ENCODE results near the gene IL1RAPL1. TPM values are rescaled to one million over a fixed set of nuclear protein-coding genes. Genes with fewer than 3 reads are reported as not detected.

Gene IL1RAPL1
- total and polyA plus RNA-seq, 5 donors, result 0.48 to 3.1 (median 2.4) TPM

DNA sequence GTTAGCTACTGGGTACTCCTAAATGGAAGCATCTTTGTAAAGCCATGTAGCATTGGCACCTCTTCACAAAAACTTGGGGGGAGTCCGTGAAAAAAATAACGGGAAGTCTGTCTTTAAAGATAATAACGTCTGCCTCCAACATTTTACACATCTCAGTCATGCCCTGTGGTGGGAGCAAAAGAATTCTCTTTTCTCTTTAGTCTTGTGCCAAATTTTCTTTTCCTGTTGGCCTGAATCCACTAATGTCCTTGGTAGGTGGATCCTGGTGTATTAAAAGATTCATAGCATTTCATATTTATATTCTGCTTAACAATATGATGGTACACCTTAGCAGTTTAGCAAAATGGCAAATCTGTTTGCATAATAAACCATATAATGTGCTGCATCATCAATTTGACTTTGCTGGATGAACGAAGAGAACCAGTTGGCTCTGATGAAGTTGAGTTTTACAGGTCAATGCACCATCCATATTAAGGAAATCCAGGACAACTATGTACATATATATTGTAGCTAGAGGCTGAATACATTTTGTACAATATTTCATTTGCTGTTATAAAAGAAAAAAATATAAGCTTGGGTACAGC is 881.8 kb downstream of the IL1RAPL1 start:
- WGBS, result 48% methylated on average over 4 of the region's 4 CpGs
- intact Hi-C loops (cut with DNase I), result no loop called here
- DNase-seq (no peak), ATAC-seq (no peak)
- Histone ChIP-seq H3K4me1 (ENCODE audit: control insufficient read depth, insufficient read depth, low read length) (no peaks in the 10 kb centered on the region), H3K27me3 (ENCODE audit: control insufficient read depth, insufficient read depth) (no peaks in the 10 kb centered on the region), H3K4me3 (ENCODE audit: low read length) (no peak overlapping the region), H3K9me3 (ENCODE audit: control insufficient read depth, low read length) (no peaks in the 10 kb centered on the region), H3K27ac (ENCODE audit: low read length) (no peak overlapping the region)

DNA sequence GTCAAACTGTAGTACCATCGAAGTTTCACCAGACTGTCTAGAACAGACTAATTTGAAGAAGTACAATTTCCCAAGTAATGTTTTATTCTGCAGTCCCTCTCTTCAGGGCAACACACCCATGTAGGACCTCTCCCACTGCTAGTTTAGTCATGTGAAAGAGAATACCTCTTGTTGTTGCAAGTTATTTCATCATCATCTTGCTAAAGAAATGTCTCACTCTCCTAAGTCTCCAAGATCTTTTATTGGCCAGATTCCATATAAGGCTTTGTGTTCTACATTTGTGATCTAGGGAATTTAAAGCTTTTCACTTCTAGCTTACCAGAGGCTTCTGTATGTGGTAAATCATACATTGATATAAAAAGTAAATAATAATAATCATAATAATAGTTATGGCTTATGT is 882.8 kb downstream of the IL1RAPL1 start:
- intact Hi-C loops (cut with DNase I), result no loop called here
- no peaks in the 10 kb centered on the region for H3K27me3 ChIP-seq (ENCODE audit: control insufficient read depth, insufficient read depth)
- WGBS, result 84% methylated on average over 1 of the region's 1 CpG
- H3K27ac ChIP-seq (ENCODE audit: low read length), result no peak overlapping the region
- ATAC-seq (no peak), DNase-seq (no peak)
- no peak overlapping the region for H3K4me3 ChIP-seq (ENCODE audit: low read length)
- no peaks in the 10 kb centered on the region for H3K9me3 ChIP-seq (ENCODE audit: control insufficient read depth, low read length)
- no peaks in the 10 kb centered on the region for H3K4me1 ChIP-seq (ENCODE audit: control insufficient read depth, insufficient read depth, low read length)

DNA sequence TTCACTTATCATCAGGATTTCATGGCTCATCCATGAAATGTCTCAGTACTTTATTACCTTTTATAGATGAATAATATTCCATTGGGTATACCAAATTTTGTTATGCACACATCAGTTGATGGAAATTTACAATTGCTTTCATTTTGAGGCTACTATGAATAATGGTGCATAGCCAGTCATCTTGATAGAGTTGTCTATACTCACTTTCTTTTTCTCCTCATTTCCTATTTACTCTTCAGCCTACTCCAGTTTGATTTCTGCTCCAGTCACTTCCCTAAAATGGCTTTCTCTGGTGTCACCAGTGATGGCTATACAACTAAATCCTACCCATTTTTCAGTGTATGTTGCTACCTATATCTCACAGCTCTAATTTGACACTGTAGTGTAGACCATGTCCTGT is 884.6 kb downstream of the IL1RAPL1 start:
- ATAC-seq, result no peak

GRCh38 chrX:29477878-29478277 is 890.6 kb downstream of the IL1RAPL1 start:
- ATAC-seq (no peak), DNase-seq (no peak)
- Histone ChIP-seq H3K27me3 (ENCODE audit: control insufficient read depth, insufficient read depth) (no peaks in the 10 kb centered on the region), H3K4me1 (ENCODE audit: control insufficient read depth, insufficient read depth, low read length) (no peaks in the 10 kb centered on the region), H3K9me3 (ENCODE audit: control insufficient read depth, low read length) (no peaks in the 10 kb centered on the region), H3K27ac (ENCODE audit: low read length) (no peak overlapping the region), H3K4me3 (ENCODE audit: low read length) (no peak overlapping the region)
- 36% methylated on average over 1 of the region's 1 CpG for WGBS
- intact Hi-C loops (cut with DNase I), result no loop called here

More for the DNA sequence above, 884.6 kb downstream of the IL1RAPL1 start:
- H3K27ac ChIP-seq (ENCODE audit: low read length), result no peak overlapping the region
- H3K4me1 ChIP-seq (ENCODE audit: control insufficient read depth, insufficient read depth, low read length), result no peaks in the 10 kb centered on the region
- H3K27me3 ChIP-seq (ENCODE audit: control insufficient read depth, insufficient read depth), result no peaks in the 10 kb centered on the region
- intact Hi-C loops (cut with DNase I), result no loop called here
- DNase-seq, result no peak
- no peaks in the 10 kb centered on the region for H3K9me3 ChIP-seq (ENCODE audit: control insufficient read depth, low read length)
- no peak overlapping the region for H3K4me3 ChIP-seq (ENCODE audit: low read length)

DNA sequence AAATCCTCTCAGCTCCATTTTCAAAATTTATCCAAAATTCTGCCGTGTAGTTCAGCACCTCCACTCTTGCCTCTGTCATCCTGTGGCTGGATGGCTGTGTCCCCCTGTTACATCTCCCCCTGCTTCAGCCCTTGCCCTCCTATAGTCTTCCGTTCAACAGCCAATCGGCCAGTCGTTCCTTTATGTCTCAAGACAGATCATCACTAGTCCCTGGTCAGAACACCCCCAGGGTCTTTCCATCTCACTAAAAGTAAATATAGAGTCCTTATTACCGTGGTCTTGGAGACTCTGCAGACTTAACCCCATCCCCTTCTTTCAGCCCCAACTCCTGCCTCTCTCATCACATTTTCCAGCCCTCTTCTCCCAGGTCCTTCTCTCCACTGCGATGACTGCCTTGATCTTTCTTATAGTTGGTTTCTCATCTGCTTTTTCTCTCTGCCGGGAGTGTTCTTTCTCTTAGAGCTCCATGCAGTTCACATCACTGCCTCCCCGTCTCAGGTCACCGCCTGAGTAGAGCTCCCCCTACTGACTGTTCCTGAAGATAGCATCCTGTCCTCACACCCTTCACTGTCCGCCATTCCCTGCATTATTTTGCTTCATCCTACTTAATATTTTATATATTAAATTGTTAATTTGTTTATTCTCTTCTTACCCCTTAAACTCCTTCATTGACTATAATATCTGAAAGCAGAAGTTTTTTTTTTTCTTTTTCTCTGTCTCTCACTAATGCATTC is 891.3 kb downstream of the IL1RAPL1 start:
- Histone ChIP-seq H3K27ac (ENCODE audit: low read length) (no peak overlapping the region), H3K4me3 (ENCODE audit: low read length) (no peak overlapping the region), H3K9me3 (ENCODE audit: control insufficient read depth, low read length) (no peaks in the 10 kb centered on the region), H3K27me3 (ENCODE audit: control insufficient read depth, insufficient read depth) (no peaks in the 10 kb centered on the region), H3K4me1 (ENCODE audit: control insufficient read depth, insufficient read depth, low read length) (no peaks in the 10 kb centered on the region)
- peak in 1 of 3 donors; percentile 10 for DNase-seq
- ATAC-seq, result peak; percentile 55 to 57
- intact Hi-C loops (cut with DNase I), result no loop called here
- 48% methylated on average over 10 of the region's 10 CpGs for WGBS

GRCh38 chrX:29487214-29487613 is 900.0 kb downstream of the IL1RAPL1 start:
- DNase-seq (no peak), ATAC-seq (no peak)
- WGBS, result 96% methylated on average over 2 of the region's 2 CpGs
- Histone ChIP-seq H3K27me3 (ENCODE audit: control insufficient read depth, insufficient read depth) (no peaks in the 10 kb centered on the region), H3K9me3 (ENCODE audit: control insufficient read depth, low read length) (no peaks in the 10 kb centered on the region), H3K4me1 (ENCODE audit: control insufficient read depth, insufficient read depth, low read length) (no peaks in the 10 kb centered on the region), H3K27ac (ENCODE audit: low read length) (no peak overlapping the region), H3K4me3 (ENCODE audit: low read length) (no peak overlapping the region)
- intact Hi-C loops (cut with DNase I), result no loop called here

DNA sequence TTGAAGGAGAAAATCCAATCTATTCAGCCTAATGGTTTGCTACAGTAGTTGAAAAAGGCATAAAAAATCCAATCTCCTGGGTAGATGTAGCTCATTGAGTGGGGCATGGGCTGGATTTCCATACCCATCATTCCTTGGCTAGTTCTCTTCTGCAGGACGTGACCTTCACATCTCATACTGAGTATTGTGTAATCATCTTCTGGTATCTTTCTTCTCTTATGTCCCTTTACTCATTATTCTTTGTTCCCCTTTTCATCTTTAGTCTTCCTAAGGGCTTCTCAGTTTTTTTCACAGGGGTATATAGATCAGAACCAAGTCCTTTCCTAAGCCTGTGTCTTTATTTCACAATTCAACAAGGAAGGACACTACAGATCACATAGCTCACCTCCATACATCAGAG is 900.5 kb downstream of the IL1RAPL1 start:
- Histone ChIP-seq H3K27me3 (ENCODE audit: control insufficient read depth, insufficient read depth) (no peaks in the 10 kb centered on the region), H3K9me3 (ENCODE audit: control insufficient read depth, low read length) (no peaks in the 10 kb centered on the region), H3K4me3 (ENCODE audit: low read length) (no peak overlapping the region), H3K4me1 (ENCODE audit: control insufficient read depth, insufficient read depth, low read length) (no peaks in the 10 kb centered on the region), H3K27ac (ENCODE audit: low read length) (no peak overlapping the region)
- DNase-seq (no peak), ATAC-seq (no peak)
- intact Hi-C loops (cut with DNase I), result no loop called here
- 60% methylated on average over 1 of the region's 1 CpG for WGBS

DNA sequence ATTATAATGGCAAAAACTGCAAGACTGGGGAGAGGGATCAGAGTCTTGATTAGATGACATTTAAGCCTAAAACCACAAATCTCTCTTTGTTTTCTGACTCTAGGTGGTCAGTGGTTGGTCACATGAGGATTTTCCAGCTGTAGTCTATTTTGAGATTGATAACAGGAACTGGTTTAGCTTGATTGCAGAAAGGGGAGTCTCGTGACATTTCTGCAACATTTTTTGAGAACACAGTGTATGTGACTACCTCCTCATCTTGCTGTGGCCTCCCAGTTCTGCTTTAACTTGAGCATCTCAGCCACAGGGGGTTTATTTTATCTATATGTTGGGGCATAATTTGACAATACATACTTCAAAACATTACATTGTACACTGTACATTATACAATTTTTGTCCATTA is 901.7 kb downstream of the IL1RAPL1 start:
- H3K27ac ChIP-seq (ENCODE audit: low read length), result no peak overlapping the region
- WGBS, result 28% methylated on average over 1 of the region's 1 CpG
- no peak overlapping the region for H3K4me3 ChIP-seq (ENCODE audit: low read length)
- DNase-seq (no peak), ATAC-seq (no peak)
- intact Hi-C loops (cut with DNase I), result no loop called here
- no peaks in the 10 kb centered on the region for H3K4me1 ChIP-seq (ENCODE audit: control insufficient read depth, insufficient read depth, low read length)
- H3K27me3 ChIP-seq (ENCODE audit: control insufficient read depth, insufficient read depth), result no peaks in the 10 kb centered on the region
- H3K9me3 ChIP-seq (ENCODE audit: control insufficient read depth, low read length), result no peaks in the 10 kb centered on the region

DNA sequence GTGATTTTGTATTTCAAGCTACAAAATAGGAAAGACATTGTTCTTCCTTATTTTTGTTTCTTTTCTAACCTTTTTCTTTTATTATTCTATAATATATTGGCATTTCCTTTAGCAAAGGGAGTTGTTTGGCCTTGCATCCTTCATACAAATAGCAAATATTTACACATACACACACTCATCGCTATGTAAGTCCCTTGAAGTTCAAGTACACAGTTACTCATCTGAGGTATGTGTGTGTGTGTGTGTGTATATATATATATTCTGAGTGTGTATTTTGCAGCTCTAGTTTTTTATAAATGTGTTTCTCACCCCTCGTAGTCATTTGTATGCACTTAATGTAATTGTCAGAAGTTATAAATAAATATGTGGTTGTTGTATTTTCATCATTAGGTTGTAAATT is 903.4 kb downstream of the IL1RAPL1 start:
- Histone ChIP-seq H3K4me3 (ENCODE audit: low read length) (no peak overlapping the region), H3K9me3 (ENCODE audit: control insufficient read depth, low read length) (no peaks in the 10 kb centered on the region), H3K27me3 (ENCODE audit: control insufficient read depth, insufficient read depth) (no peaks in the 10 kb centered on the region), H3K4me1 (ENCODE audit: control insufficient read depth, insufficient read depth, low read length) (no peaks in the 10 kb centered on the region), H3K27ac (ENCODE audit: low read length) (no peak overlapping the region)
- intact Hi-C loops (cut with DNase I), result no loop called here
- DNase-seq, result no peak
- 87% methylated on average over 2 of the region's 2 CpGs for WGBS
- no peak for ATAC-seq

- intact Hi-C loops (cut with DNase I), result no loop called here
- no peak for ATAC-seq
- 78% methylated on average over 3 of the region's 3 CpGs for WGBS
Measured at GRCh38 chrX:29491659-29492058, 904.4 kb downstream of the IL1RAPL1 start.

GRCh38 chrX:29496636-29497180 is 909.5 kb downstream of the IL1RAPL1 start:
- H3K9me3 ChIP-seq (ENCODE audit: control insufficient read depth, low read length), result no peaks in the 10 kb centered on the region
- no peaks in the 10 kb centered on the region for H3K27me3 ChIP-seq (ENCODE audit: control insufficient read depth, insufficient read depth)
- no peaks in the 10 kb centered on the region for H3K4me1 ChIP-seq (ENCODE audit: control insufficient read depth, insufficient read depth, low read length)
- intact Hi-C loops (cut with DNase I), result no loop called here
- WGBS, result 75% methylated on average over 2 of the region's 2 CpGs
- ATAC-seq (no peak), DNase-seq (no peak)
- no peak overlapping the region for H3K27ac ChIP-seq (ENCODE audit: low read length)
- H3K4me3 ChIP-seq (ENCODE audit: low read length), result no peak overlapping the region

More at GRCh38 chrX:29491659-29492058, 904.4 kb downstream of the IL1RAPL1 start:
- H3K4me1 ChIP-seq (ENCODE audit: control insufficient read depth, insufficient read depth, low read length), result no peaks in the 10 kb centered on the region
- H3K9me3 ChIP-seq (ENCODE audit: control insufficient read depth, low read length), result no peaks in the 10 kb centered on the region
- H3K27ac ChIP-seq (ENCODE audit: low read length), result no peak overlapping the region
- no peak overlapping the region for H3K4me3 ChIP-seq (ENCODE audit: low read length)
- DNase-seq, result no peak
- no peaks in the 10 kb centered on the region for H3K27me3 ChIP-seq (ENCODE audit: control insufficient read depth, insufficient read depth)

Data from right cardiac atrium (tissue), 5 donors.